Panc1 (cell line): Measurements from ENCODE around the gene FPR3. TPM values are rescaled to one million over a fixed set of nuclear protein-coding genes. Genes with fewer than 3 reads are reported as not detected.

ENCODE experiments used
- ATAC-seq: fragments of 200-7000 bp; cut with Tn5 transposase; 2 replicates; pipeline ENCODE4 v1.9.1; 2020; ENCODE audit warnings: mild to moderate bottlenecking, moderate library complexity
- BruUV-seq: library from RNA; stranded (reverse); fragments of 400-500 nt; replicated peaks from 2 replicates; lab custom pipeline; 2021; lab: Mats Ljungman, UMichigan
- CTCF ChIA-PET: fragments of 300-600 bp; sonication (Branson Sonifier 250); formaldehyde crosslinking; loops from one replicate; lab custom pipeline; 2022; ENCODE audit warnings: antibody characterized with exemption; lab: Charles Lee
- POLR2A ChIA-PET: fragments of 300-600 bp; sonication (Branson Sonifier 250); formaldehyde crosslinking; loops from one replicate; lab custom pipeline; 2022; ENCODE audit warnings: antibody characterized with exemption; lab: Charles Lee
- DNase-seq: peaks from one replicate; pipeline ENCODE4 v3.0.0-alpha.2; 2010; ENCODE audit warnings: low read depth, low spot score
- H3K27ac ChIP-seq: 2 replicates; pipeline ENCODE4 v1.5.1; 2011; ENCODE audit warnings: mild to moderate bottlenecking, low read length, inconsistent platforms
- H3K27me3 ChIP-seq: fragments of 200-500 bp; sonication (Bioruptor generic); 2 replicates; pipeline ENCODE4 v1.6.0; 2014; ENCODE audit warnings: low read length, inconsistent platforms; ENCODE audit not compliant: control insufficient read depth, insufficient read depth
- H3K36me3 ChIP-seq: fragments of 200-500 bp; sonication (Bioruptor generic); 2 replicates; pipeline ENCODE4 v1.5.1; 2014; ENCODE audit warnings: inconsistent platforms, mild to moderate bottlenecking, low read length, moderate library complexity; ENCODE audit not compliant: control insufficient read depth, insufficient read depth
- H3K4me1 ChIP-seq: 2 replicates; pipeline ENCODE4 v1.5.1; 2011; ENCODE audit warnings: inconsistent platforms, mild to moderate bottlenecking, low read length, moderate library complexity; ENCODE audit not compliant: control insufficient read depth, insufficient read depth
- H3K4me3 ChIP-seq, 2 experiments: 2 replicates each; pipeline ENCODE4 v1.5.1; 2011 to 2012; ENCODE audit warnings: low read depth in 2 of 2, low read length in 2 of 2, mild to moderate bottlenecking in 2 of 2, inconsistent platforms in 1 of 2, moderate library complexity in 1 of 2
- H3K9me3 ChIP-seq: fragments of 200-500 bp; sonication (Bioruptor generic); 2 replicates; pipeline ENCODE4 v1.5.1; 2014; ENCODE audit warnings: low read depth, mild to moderate bottlenecking, inconsistent platforms, low read length, moderate library complexity; ENCODE audit not compliant: control insufficient read depth, insufficient read depth
- POLR2AphosphoS5 ChIP-seq: IDR thresholded peaks from 2 replicates; pipeline ENCODE4 v1.6.1; 2012; ENCODE audit warnings: mild to moderate bottlenecking, low read depth, low read length, moderate library complexity
- REST ChIP-seq, 2 experiments: IDR thresholded peaks; 2 replicates each; pipeline ENCODE4 v1.6.1; 2011 to 2012; ENCODE audit warnings: low read depth in 2 of 2, control low read depth in 1 of 2, low read length in 1 of 2, mild to moderate bottlenecking in 1 of 2, moderate library complexity in 1 of 2; ENCODE audit not compliant: insufficient read depth in 1 of 2
- SIN3A ChIP-seq: IDR thresholded peaks from 2 replicates; pipeline ENCODE4 v1.6.1; 2012; ENCODE audit warnings: low read depth, mild to moderate bottlenecking, low read length, moderate library complexity, borderline replicate concordance; ENCODE audit not compliant: insufficient read depth
- TCF7L2 ChIP-seq: IDR thresholded peaks from 2 replicates; pipeline ENCODE4 v1.6.1; 2011; ENCODE audit warnings: mild to moderate bottlenecking, low read depth, low read length, inconsistent platforms
- in situ Hi-C: cut with HindIII; loops from 2 replicates; pipeline ENCODE4 v1.10.0; 2016; ENCODE audit warnings: low sequenced_read_pairs, low pct_unique_long_range_greater_than_20kb
- intact Hi-C: fragments of 100-400 bp; cut with micrococcal nuclease; formaldehyde crosslinking; loops from one replicate; pipeline ENCODE4 v1.10.0; 2022; ENCODE audit not compliant: unreplicated experiment
- total RNA-seq: library from RNA; stranded (reverse); gene quantifications from one replicate; pipeline ENCODE4 v1.2.1, GENCODE V29; 2021; ENCODE audit not compliant: unreplicated experiment
- TF ChIP-seq, protein P1 (sequence below): fragments of 450-650 bp; IDR thresholded peaks from 2 replicates; pipeline ENCODE4 v1.5.1; 2017; ENCODE audit warnings: mild to moderate bottlenecking

FPR3 gene
- total RNA-seq, 1 experiment from 2014 or later, result 0.08 TPM

DNA sequence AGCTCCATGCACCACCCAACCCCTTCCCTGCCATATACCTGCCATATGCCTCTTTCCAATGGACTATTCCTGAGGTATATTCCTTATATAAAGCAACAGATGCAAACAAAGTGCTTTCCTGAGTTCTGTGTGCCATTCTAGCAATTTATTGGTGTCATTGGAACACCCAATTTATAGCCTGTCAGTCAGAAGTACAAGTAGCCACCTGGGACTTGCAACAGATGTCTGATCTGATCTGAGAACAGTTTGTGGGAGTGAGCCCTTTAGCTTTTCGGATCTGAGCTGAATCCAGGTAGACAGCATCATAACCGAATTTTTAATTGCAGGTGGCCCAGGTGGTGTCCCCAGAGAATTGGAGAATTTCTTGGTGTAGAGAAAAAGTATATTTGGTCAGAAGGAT, 963 bp upstream of the FPR3 start:
- Histone ChIP-seq H3K4me3 (no peak overlapping the region), H3K27me3 (no peaks in the 10 kb centered on the region), H3K4me1 (no peaks in the 10 kb centered on the region), H3K27ac (no peak overlapping the region), H3K36me3 (no peaks in the 10 kb centered on the region), H3K9me3 (no peaks in the 10 kb centered on the region)
- intact Hi-C loops, result no loop called here
- DNase-seq, result no peak
- ATAC-seq, result no peak
- CTCF ChIA-PET, result no interaction called here
- in situ Hi-C loops, result no loop called here
- no TSS peak for BruUV-seq
- POLR2A ChIA-PET, result no interaction called here
- TF ChIP-seq POLR2AphosphoS5, result no peak
- TF ChIP-seq, protein P1, sequence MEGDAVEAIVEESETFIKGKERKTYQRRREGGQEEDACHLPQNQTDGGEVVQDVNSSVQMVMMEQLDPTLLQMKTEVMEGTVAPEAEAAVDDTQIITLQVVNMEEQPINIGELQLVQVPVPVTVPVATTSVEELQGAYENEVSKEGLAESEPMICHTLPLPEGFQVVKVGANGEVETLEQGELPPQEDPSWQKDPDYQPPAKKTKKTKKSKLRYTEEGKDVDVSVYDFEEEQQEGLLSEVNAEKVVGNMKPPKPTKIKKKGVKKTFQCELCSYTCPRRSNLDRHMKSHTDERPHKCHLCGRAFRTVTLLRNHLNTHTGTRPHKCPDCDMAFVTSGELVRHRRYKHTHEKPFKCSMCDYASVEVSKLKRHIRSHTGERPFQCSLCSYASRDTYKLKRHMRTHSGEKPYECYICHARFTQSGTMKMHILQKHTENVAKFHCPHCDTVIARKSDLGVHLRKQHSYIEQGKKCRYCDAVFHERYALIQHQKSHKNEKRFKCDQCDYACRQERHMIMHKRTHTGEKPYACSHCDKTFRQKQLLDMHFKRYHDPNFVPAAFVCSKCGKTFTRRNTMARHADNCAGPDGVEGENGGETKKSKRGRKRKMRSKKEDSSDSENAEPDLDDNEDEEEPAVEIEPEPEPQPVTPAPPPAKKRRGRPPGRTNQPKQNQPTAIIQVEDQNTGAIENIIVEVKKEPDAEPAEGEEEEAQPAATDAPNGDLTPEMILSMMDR, result no peak
- no peak for TF ChIP-seq REST (IDR thresholded peaks at IDR 0.05; ENCODE audit: insufficient read depth in 1 of 2, low read depth in 2 of 2, low read length in 1 of 2)
- TF ChIP-seq TCF7L2, result no peak
- TF ChIP-seq SIN3A, result no peak

GRCh38 chr19:51796195-51796679, 1.3 kb downstream of the FPR3 start:
- no peak overlapping the region for H3K27ac ChIP-seq

More at GRCh38 chr19:51796195-51796679, 1.3 kb downstream of the FPR3 start:
- in situ Hi-C loops, result no loop called here
- CTCF ChIA-PET, result no interaction called here
- Histone ChIP-seq H3K27me3 (no peaks in the 10 kb centered on the region), H3K4me3 (no peak overlapping the region), H3K9me3 (no peaks in the 10 kb centered on the region), H3K4me1 (no peaks in the 10 kb centered on the region), H3K36me3 (no peaks in the 10 kb centered on the region)
- DNase-seq, result no peak
- no peak for ATAC-seq
- TF ChIP-seq TCF7L2, result no peak
- no peak for TF ChIP-seq REST (IDR thresholded peaks at IDR 0.05; ENCODE audit: insufficient read depth in 1 of 2, low read depth in 2 of 2, low read length in 1 of 2)
- TF ChIP-seq, protein P1, result no peak
- TF ChIP-seq POLR2AphosphoS5, result no peak
- TF ChIP-seq SIN3A, result no peak
- intact Hi-C loops, result no loop called here
- POLR2A ChIA-PET, result no interaction called here
- no TSS peak for BruUV-seq
